AG10803 (cell line): ENCODE data around the gene HCAR1.
"Not testable (repeated sequence)": the region's sequence is repeated elsewhere in the genome, so short reads cannot be mapped to it uniquely, and the experiment has no call there.

Experiments
- DNase-seq: peaks from one replicate; pipeline ENCODE4 v3.0.0; 2010; ENCODE audit warnings: low read depth
- H3K4me3 ChIP-seq: 2 replicates; pipeline ENCODE4 v1.5.1; 2011; ENCODE audit warnings: mild to moderate bottlenecking, low read length, control low read depth
- CTCF ChIP-seq: conservative IDR thresholded peaks from 2 replicates; pipeline ENCODE4 v1.5.1; 2011; ENCODE audit warnings: mild to moderate bottlenecking, low read length, control low read depth, inconsistent platforms

HCAR1 gene

GRCh38 chr12:122709287-122709686 lies 21.4 kb downstream of the HCAR1 start:
- not testable (repeated sequence) for DNase-seq, H3K4me3 ChIP-seq

- H3K4me3 ChIP-seq, DNase-seq: not testable (repeated sequence)
Measured at GRCh38 chr12:122703841-122704240, 26.8 kb downstream of the HCAR1 start.

GRCh38 chr12:122702890-122703611 lies 27.6 kb downstream of the HCAR1 start, which contains the start of gene HCAR2:
HCAR2 (minus strand) TSS chr12:122703357; CDS start chr12:122703283, 74 bp downstream.
- peak; percentile 42 for DNase-seq
- H3K4me3 ChIP-seq = not testable (repeated sequence)

- H3K4me3 ChIP-seq, DNase-seq: not testable (repeated sequence)
Measured at GRCh38 chr12:122701481-122701880, 29.2 kb downstream of the HCAR1 start.

- not testable (repeated sequence) for H3K4me3 ChIP-seq, DNase-seq
Measured at GRCh38 chr12:122700038-122700710, 30.5 kb downstream of the HCAR1 start.

- DNase-seq, H3K4me3 ChIP-seq: not testable (repeated sequence)
Measured at GRCh38 chr12:122696922-122697321, 33.7 kb downstream of the HCAR1 start.

- DNase-seq = no peak
- no peak overlapping the region for H3K4me3 ChIP-seq
- no peak for TF ChIP-seq CTCF
Measured at GRCh38 chr12:122691566-122691965, 39.1 kb downstream of the HCAR1 start.

- TF ChIP-seq CTCF = no peak
- no peak overlapping the region for H3K4me3 ChIP-seq
- DNase-seq = no peak
Measured at GRCh38 chr12:122688291-122688690, 42.4 kb downstream of the HCAR1 start.

GRCh38 chr12:122687086-122687485 lies 43.6 kb downstream of the HCAR1 start:
- no peak overlapping the region for H3K4me3 ChIP-seq
- TF ChIP-seq CTCF = no peak
- DNase-seq = peak; percentile 3

GRCh38 chr12:122686538-122686937 lies 44.1 kb downstream of the HCAR1 start:
- TF ChIP-seq CTCF = no peak
- H3K4me3 ChIP-seq = no peak overlapping the region
- DNase-seq = no peak
